HL-60 (cell line): ENCODE data around the gene ADCK1.

ENCODE experiments used
- CTCF ChIP-seq: IDR thresholded peaks from one replicate; pipeline ENCODE4 v1.5.1; 2011; ENCODE audit warnings: low read length, control low read depth, inconsistent platforms; ENCODE audit not compliant: insufficient read depth
- POLR2AphosphoS5 ChIP-seq: IDR thresholded peaks from 2 replicates; pipeline ENCODE4 v1.6.1; 2012; ENCODE audit warnings: low read depth
- REST ChIP-seq: IDR thresholded peaks from 2 replicates; pipeline ENCODE4 v1.6.1; 2012; ENCODE audit warnings: low read depth; ENCODE audit not compliant: insufficient replicate concordance
- SPI1 ChIP-seq: IDR thresholded peaks from 2 replicates; pipeline ENCODE4 v1.6.1; 2012; ENCODE audit warnings: low read depth, mild to moderate bottlenecking, borderline replicate concordance

GRCh38 chr14:77931441-77931840, 131.5 kb downstream of the ADCK1 start:
- TF ChIP-seq POLR2AphosphoS5 = no peak
- TF ChIP-seq CTCF = no peak
- no peak for TF ChIP-seq REST
- no peak for TF ChIP-seq SPI1
